ENCODE measurements around the gene GC. TPM values are rescaled to one million over a fixed set of nuclear protein-coding genes. Genes with fewer than 3 reads are reported as not detected.
A peak's percentile ranks its signal among the peaks of the same experiment; 100 is the strongest.

GC gene
- total RNA-seq, 6 experiments from 2014 or later = 2,822 to 4,781 (median 3,863) TPM

DNA sequence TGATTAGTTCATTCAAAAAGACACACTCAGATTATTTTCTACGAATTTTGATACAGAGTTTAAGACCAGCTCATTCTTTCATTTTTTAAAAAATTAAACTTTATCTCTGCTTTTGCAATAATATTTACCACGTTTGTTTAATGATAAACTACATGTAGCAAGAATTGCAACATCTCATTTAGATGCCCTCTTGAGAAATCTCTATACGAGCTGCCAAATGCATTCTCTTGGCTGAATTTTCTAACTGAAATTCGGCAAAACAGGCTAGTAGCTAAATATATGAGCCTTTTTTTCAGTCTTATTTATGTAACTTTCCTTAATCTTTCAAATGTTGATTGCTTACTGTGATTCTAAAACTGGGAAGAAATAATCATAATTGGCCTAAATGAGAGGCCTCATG is 2.1 kb upstream of the GC start:
- no peak for DNase-seq
- intact Hi-C loops (cut with DNase I) = no loop called here
- H3K36me3 ChIP-seq = no peaks in the 10 kb centered on the region
- WGBS (ENCODE audit: insufficient coverage, low coverage, low lambda C conversion rate, missing lambda C conversion rate) = 14% methylated on average over 4 of the region's 4 CpGs
- peaks cover 0 to 29% (median 9%) of the 10 kb centered on the region in 4 donors for H3K4me1 ChIP-seq
- peak in 3 of 4 donors; percentile 4 to 34 (median 7) for ATAC-seq
- H3K9me3 ChIP-seq = no peaks in the 10 kb centered on the region
- no peaks in the 10 kb centered on the region for H3K27me3 ChIP-seq
- no peak for TF ChIP-seq POLR2A (IDR thresholded peaks at IDR 0.05)
- TF ChIP-seq, protein P1, sequence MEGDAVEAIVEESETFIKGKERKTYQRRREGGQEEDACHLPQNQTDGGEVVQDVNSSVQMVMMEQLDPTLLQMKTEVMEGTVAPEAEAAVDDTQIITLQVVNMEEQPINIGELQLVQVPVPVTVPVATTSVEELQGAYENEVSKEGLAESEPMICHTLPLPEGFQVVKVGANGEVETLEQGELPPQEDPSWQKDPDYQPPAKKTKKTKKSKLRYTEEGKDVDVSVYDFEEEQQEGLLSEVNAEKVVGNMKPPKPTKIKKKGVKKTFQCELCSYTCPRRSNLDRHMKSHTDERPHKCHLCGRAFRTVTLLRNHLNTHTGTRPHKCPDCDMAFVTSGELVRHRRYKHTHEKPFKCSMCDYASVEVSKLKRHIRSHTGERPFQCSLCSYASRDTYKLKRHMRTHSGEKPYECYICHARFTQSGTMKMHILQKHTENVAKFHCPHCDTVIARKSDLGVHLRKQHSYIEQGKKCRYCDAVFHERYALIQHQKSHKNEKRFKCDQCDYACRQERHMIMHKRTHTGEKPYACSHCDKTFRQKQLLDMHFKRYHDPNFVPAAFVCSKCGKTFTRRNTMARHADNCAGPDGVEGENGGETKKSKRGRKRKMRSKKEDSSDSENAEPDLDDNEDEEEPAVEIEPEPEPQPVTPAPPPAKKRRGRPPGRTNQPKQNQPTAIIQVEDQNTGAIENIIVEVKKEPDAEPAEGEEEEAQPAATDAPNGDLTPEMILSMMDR (IDR thresholded peaks at IDR 0.05) = no peak
- H3K4me3 ChIP-seq = peak overlapping the region in 2 of 3 donors; percentile 65 to 70
- H3K27ac ChIP-seq = peak overlapping the region; percentile 64 to 70 (median 68)

DNA sequence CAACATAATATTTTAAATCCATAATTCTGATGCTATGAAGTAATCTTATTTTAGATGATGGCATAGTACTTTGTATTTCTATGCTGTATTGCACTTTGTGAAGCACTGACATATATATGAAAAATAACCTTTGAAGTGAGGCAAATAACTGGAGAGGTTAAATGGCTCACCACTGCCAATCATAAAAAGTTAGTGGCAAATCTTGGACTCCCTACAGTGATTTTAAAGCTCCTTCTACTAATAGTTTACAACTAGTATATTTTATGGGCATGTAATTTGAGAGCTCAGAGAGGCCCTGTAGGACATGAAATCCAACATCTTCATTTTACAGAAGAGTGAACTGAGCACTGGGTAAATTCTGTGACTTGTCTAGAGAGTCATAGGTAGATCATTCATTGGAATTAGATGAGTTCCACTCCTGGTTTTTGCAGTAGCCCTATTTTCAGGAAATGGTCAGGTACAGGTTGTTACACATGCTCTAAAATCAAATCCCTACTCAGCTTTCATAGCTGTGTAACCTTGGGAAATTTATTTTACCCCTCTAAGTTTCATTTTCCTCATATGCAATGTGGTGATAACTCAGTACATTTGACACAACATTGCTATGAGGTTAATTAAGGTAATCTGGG is 804 bp upstream of the GC start:
- ATAC-seq = peak; percentile 60 to 74 (median 64)
- H3K27ac ChIP-seq = peak overlapping the region; percentile 64 to 70 (median 68)
- intact Hi-C loops (cut with DNase I) = no loop called here

GRCh38 chr4:71777891-71778290 is 6.0 kb downstream of the GC start:
- Histone ChIP-seq H3K9me3 (no peaks in the 10 kb centered on the region), H3K36me3 (peaks cover 0 to 3% (median 0%) of the 10 kb centered on the region in 4 donors), H3K4me1 (peaks cover 0 to 20% (median 2%) of the 10 kb centered on the region in 4 donors), H3K27me3 (no peaks in the 10 kb centered on the region), H3K27ac (no peak overlapping the region), H3K4me3 (peak overlapping the region in 2 of 3 donors; percentile 22 to 70)
- DNase-seq (no peak), ATAC-seq (no peak)
- intact Hi-C loops (cut with DNase I) = no loop called here
- TF ChIP-seq, protein P1 (IDR thresholded peaks at IDR 0.05) = no peak
- TF ChIP-seq POLR2A (IDR thresholded peaks at IDR 0.05) = no peak

More for the DNA sequence above, 804 bp upstream of the GC start:
- DNase-seq = no peak
- Histone ChIP-seq H3K36me3 (no peaks in the 10 kb centered on the region), H3K27me3 (no peaks in the 10 kb centered on the region), H3K4me3 (peak overlapping the region in 2 of 3 donors; percentile 65 to 70), H3K9me3 (no peaks in the 10 kb centered on the region), H3K4me1 (peaks cover 0 to 29% (median 9%) of the 10 kb centered on the region in 4 donors)
- TF ChIP-seq, protein P1 (IDR thresholded peaks at IDR 0.05) = no peak
- no peak for TF ChIP-seq POLR2A (IDR thresholded peaks at IDR 0.05)

GRCh38 chr4:71775449-71775848 is 8.4 kb downstream of the GC start:
- no peaks in the 10 kb centered on the region for H3K27me3 ChIP-seq
- intact Hi-C loops (cut with DNase I) = no loop called here
- H3K4me1 ChIP-seq = peaks cover 0 to 30% (median 3%) of the 10 kb centered on the region in 4 donors
- ATAC-seq = no peak
- peak overlapping the region in 2 of 3 donors; percentile 25 to 34 for H3K4me3 ChIP-seq
- DNase-seq = no peak
- 22% methylated on average over 2 of the region's 2 CpGs for WGBS (ENCODE audit: insufficient coverage, low coverage, low lambda C conversion rate, missing lambda C conversion rate)
- no peaks in the 10 kb centered on the region for H3K9me3 ChIP-seq
- peaks cover 0 to 3% (median under 1%) of the 10 kb centered on the region in 4 donors for H3K36me3 ChIP-seq
- no peak for TF ChIP-seq POLR2A (IDR thresholded peaks at IDR 0.05)
- TF ChIP-seq, protein P1 (IDR thresholded peaks at IDR 0.05) = no peak
- peak overlapping the region in 2 of 3 donors; percentile 40 to 65 for H3K27ac ChIP-seq
